Left ventricle myocardium inferior (tissue), 1 donor: ENCODE results near the gene CASZ1. TPM values are rescaled to one million over a fixed set of nuclear protein-coding genes. Genes with fewer than 3 reads are reported as not detected.

ENCODE experiments used
- DNase-seq: peaks from one replicate; pipeline ENCODE4 v3.0.0-alpha.2; 2020
- H3K27ac ChIP-seq: fragments of 200-600 bp; replicated peaks from 2 replicates; pipeline ENCODE4 v1.8.0; 2021
- H3K27me3 ChIP-seq: fragments of 200-600 bp; 2 replicates; pipeline ENCODE4 v1.8.0; 2021; ENCODE audit warnings: low read depth
- H3K36me3 ChIP-seq: fragments of 200-600 bp; 2 replicates; pipeline ENCODE4 v1.8.0; 2021
- H3K4me1 ChIP-seq: fragments of 200-600 bp; 2 replicates; pipeline ENCODE4 v1.8.0; 2021
- H3K4me3 ChIP-seq: fragments of 200-600 bp; 2 replicates; pipeline ENCODE4 v1.8.0; 2021; ENCODE audit warnings: mild to moderate bottlenecking, moderate library complexity
- H3K9me3 ChIP-seq: fragments of 200-600 bp; replicated peaks from 2 replicates; pipeline ENCODE4 v1.8.0; 2021
- intact Hi-C: fragments of 100-400 bp; cut with micrococcal nuclease; formaldehyde crosslinking; loops from one replicate; pipeline ENCODE4 v1.11.0; 2022
- total RNA-seq: library from RNA; stranded (reverse); fragmentation: NEBNext Ultra II Directional; extraction: Animal tissue kit (Norgen Biotek cat#: 25700); gene quantifications from one replicate; pipeline ENCODE4 v1.2.1, GENCODE V29; 2021
- TF ChIP-seq, protein P1 (sequence below): fragments of 200-600 bp; IDR thresholded peaks from 2 replicates; pipeline ENCODE4 v1.8.0; 2021; ENCODE audit warnings: antibody characterized with exemption, mild to moderate bottlenecking, borderline replicate concordance
- donor health status: DM: no; HTN: yes; CAD: no; lungs with severe emphysema.

Gene CASZ1
- total RNA-seq, 1 donor from 2014 or later: 56.3 TPM

DNA sequence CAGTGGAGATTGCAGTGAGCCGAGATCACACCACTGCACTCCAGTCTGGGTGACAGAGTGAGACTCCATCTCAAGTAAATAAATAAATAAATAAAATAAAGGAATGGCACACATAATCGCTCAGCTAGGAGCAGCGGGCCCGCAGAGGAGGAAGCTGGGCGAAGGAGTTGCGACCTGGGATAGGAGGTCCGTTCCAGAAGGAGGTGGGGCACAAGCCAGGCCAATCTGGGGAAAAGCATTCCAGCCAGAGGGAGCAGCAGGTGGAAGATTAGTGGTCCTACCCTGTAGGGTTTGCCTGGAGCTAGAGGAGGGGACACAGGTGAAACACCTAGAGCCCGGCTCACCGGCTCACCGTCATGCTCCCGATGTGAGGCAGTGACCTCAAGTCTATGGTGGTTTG is 40.3 kb upstream of the CASZ1 start:
- TF ChIP-seq, protein P1, sequence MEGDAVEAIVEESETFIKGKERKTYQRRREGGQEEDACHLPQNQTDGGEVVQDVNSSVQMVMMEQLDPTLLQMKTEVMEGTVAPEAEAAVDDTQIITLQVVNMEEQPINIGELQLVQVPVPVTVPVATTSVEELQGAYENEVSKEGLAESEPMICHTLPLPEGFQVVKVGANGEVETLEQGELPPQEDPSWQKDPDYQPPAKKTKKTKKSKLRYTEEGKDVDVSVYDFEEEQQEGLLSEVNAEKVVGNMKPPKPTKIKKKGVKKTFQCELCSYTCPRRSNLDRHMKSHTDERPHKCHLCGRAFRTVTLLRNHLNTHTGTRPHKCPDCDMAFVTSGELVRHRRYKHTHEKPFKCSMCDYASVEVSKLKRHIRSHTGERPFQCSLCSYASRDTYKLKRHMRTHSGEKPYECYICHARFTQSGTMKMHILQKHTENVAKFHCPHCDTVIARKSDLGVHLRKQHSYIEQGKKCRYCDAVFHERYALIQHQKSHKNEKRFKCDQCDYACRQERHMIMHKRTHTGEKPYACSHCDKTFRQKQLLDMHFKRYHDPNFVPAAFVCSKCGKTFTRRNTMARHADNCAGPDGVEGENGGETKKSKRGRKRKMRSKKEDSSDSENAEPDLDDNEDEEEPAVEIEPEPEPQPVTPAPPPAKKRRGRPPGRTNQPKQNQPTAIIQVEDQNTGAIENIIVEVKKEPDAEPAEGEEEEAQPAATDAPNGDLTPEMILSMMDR: no peak
- no peak for DNase-seq
- no peak overlapping the region for H3K4me3 ChIP-seq
- intact Hi-C loops: no loop called here
- H3K4me1 ChIP-seq: peaks cover 6% of the 10 kb centered on the region
- H3K27me3 ChIP-seq: peaks cover 63% of the 10 kb centered on the region
- no peak overlapping the region for H3K27ac ChIP-seq
- no peaks in the 10 kb centered on the region for H3K9me3 ChIP-seq
- H3K36me3 ChIP-seq: no peaks in the 10 kb centered on the region

DNA sequence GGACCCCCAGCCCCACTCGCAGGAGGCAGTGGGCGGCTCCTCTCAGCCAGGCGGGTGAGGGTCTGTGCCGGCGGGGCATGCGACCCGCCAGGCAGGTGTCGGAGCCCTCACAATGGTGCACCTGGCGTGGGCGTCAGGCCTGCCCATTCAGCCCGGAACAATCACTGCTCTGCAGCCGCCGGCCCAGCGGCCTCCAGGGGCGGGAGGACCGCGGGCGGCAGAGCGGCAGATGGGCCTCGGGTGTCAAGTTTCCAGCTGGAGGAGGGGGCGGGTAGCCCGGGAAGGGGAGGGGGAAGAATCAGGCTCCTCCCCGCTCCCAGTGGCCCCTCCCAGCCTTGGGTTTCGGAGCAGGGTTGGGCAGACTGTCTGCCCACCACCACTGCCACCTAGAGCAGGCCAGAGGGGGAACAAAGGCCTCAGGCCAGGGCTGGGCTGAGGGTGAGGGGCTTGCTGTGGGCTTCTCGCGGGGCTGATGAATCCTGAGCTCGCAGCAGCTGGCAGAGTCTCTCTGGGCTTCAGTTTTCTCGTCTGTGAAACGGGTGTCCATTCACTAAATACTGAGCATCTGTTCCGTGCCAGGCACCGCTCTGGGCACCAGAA is 39.5 kb upstream of the CASZ1 start:
- peaks cover 67% of the 10 kb centered on the region for H3K27me3 ChIP-seq
- H3K27ac ChIP-seq: no peak overlapping the region
- no peak overlapping the region for H3K4me3 ChIP-seq
- intact Hi-C loops: no loop called here
- no peak for DNase-seq
- TF ChIP-seq, protein P1: no peak
- no peaks in the 10 kb centered on the region for H3K36me3 ChIP-seq
- H3K9me3 ChIP-seq: no peaks in the 10 kb centered on the region
- peaks cover 6% of the 10 kb centered on the region for H3K4me1 ChIP-seq

DNA sequence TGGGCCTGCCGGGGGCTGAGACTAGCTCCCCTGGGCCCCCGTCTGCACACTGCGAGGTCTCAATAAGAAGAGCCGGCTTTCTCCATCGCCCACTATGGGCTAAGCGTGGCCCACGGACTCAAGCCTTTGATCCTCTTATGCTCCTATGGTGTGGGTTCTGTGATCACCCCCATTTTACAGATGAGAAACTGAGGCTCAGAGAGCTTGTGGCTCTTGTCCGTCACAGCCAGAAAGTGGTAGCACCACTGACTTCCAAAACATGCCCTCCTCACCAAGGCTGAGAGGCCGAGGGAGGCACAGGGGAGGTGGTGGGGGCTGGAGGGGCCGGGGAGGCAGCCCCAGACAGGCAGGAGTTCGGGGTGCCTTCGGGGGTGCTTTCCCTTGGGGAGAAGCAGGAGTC is 39.0 kb upstream of the CASZ1 start:
- Histone ChIP-seq H3K27me3 (peaks cover 67% of the 10 kb centered on the region), H3K27ac (no peak overlapping the region), H3K36me3 (no peaks in the 10 kb centered on the region), H3K4me1 (peaks cover 6% of the 10 kb centered on the region), H3K9me3 (no peaks in the 10 kb centered on the region), H3K4me3 (no peak overlapping the region)
- TF ChIP-seq, protein P1: no peak
- intact Hi-C loops: no loop called here
- DNase-seq: no peak

DNA sequence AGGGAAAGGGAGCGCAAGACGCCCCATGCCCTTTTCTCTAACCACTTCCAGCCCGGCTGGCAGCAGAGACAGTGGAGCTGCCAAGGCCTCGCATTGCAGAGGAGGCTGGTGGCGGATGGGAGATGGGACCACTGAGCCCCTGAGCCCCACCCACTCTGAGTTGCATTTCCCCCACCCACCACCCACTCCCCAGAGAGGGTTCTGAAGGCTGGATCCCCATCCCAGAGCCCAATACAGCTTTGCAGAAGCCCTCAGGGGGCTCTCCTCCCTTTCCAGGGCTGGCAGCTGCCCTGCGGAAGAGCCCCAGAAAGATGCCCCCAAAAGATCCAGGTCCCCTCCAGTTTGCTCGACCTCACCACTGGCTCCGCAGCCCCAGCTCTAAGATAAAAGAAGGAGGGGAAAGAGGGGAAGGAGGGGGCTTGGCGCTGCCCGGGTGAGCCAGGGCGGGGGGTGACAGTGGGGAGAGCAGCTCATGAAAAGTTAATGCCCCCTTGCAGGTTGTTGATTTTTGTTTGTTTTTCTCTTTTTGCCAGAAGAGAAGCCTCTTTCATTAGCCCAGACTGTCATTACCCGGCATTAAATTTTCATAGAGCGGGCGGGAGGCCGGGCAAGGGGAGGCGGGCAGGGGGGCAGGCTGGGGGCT is 38.4 kb upstream of the CASZ1 start:
- Histone ChIP-seq H3K4me3 (no peak overlapping the region), H3K27me3 (peaks cover 70% of the 10 kb centered on the region), H3K9me3 (no peaks in the 10 kb centered on the region), H3K4me1 (peaks cover 6% of the 10 kb centered on the region), H3K27ac (no peak overlapping the region), H3K36me3 (no peaks in the 10 kb centered on the region)
- TF ChIP-seq, protein P1: no peak
- no peak for DNase-seq
- intact Hi-C loops: no loop called here

DNA sequence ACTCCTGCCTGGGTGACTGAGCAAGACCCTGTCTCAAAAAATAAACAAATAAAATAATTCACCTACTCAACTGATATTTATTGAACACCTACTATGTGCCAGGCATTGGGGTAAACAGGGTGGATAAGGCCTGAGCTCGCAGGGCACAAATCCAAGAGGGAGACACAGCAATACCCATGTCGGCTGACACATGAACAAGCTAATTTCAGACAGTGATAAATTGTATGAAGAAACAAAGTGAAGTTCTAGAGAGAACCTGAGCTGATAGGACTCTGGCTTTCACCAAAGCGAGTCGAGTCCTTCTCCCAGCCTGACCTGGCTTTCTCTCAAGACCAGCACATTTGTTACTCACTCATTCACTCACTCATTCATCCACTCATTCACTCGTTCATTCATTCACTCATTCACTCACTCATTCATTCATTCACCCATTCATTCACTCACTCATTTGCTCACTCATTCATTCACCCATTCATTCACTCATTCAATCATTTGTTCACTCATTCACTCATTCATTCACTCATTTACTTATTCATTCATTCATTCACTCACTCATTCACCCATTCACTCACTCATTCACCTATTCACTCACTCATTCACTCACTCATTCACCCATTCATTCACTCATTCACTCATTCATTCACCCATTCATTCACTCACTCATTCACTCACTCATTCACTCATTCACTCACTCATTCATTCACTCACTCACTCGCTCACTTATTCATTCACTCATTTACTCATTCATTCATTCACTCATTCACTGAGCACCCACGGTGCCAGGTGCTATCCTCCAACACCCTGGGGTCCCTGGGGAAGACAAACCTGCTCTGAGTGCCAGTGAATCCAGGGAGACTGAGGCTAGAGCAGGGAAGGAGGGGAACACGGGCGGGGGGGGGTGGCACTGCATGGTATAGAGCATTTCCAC is 37.4 kb upstream of the CASZ1 start:
- peaks cover 66% of the 10 kb centered on the region for H3K27me3 ChIP-seq

More for the DNA sequence above, 37.4 kb upstream of the CASZ1 start:
- Histone ChIP-seq H3K4me1 (peaks cover 6% of the 10 kb centered on the region), H3K27ac (no peak overlapping the region), H3K36me3 (no peaks in the 10 kb centered on the region), H3K4me3 (no peak overlapping the region), H3K9me3 (no peaks in the 10 kb centered on the region)
- no peak for DNase-seq
- intact Hi-C loops: no loop called here
- TF ChIP-seq, protein P1: no peak
